ENCODE data around the gene RNF26.
A peak's percentile ranks its signal among the peaks of the same experiment; 100 is the strongest.
"Not testable (repeated sequence)": the region's sequence is repeated elsewhere in the genome, so short reads cannot be mapped to it uniquely, and the experiment has no call there.

RNF26 gene

GRCh38 chr11:119371778-119372182 lies 37.5 kb downstream of the RNF26 start:
- peak; percentile 57 for DNase-seq (ENCODE audit: low read depth)

- no peak for DNase-seq (ENCODE audit: low read depth)
These were observed 38.1 kb downstream of the RNF26 start for GRCh38 chr11:119372260-119373058.

- no peak for DNase-seq (ENCODE audit: low read depth)
These were observed 39.0 kb downstream of the RNF26 start for GRCh38 chr11:119373059-119373920.

- peak; percentile 76 for DNase-seq (ENCODE audit: low read depth)
These were observed 39.7 kb downstream of the RNF26 start for GRCh38 chr11:119373921-119374631.

GRCh38 chr11:119374632-119375336 lies 40.5 kb downstream of the RNF26 start:
- DNase-seq (ENCODE audit: low read depth), result no peak

- DNase-seq (ENCODE audit: low read depth), result peak; percentile 57
These were observed 41.2 kb downstream of the RNF26 start for GRCh38 chr11:119375337-119376196.

GRCh38 chr11:119376197-119376847 lies 42.0 kb downstream of the RNF26 start:
- no peak for DNase-seq (ENCODE audit: low read depth)

GRCh38 chr11:119377112-119377901 lies 43.0 kb downstream of the RNF26 start:
- DNase-seq (ENCODE audit: low read depth), result no peak

GRCh38 chr11:119377961-119378667 lies 43.8 kb downstream of the RNF26 start:
- peak; percentile 39 for DNase-seq (ENCODE audit: low read depth)

- DNase-seq (ENCODE audit: low read depth), result peak; percentile 29
These were observed 44.6 kb downstream of the RNF26 start for GRCh38 chr11:119378851-119379465.

- no peak for DNase-seq (ENCODE audit: low read depth)
These were observed 46.0 kb downstream of the RNF26 start for GRCh38 chr11:119380160-119380826.

GRCh38 chr11:119380827-119381180 lies 46.5 kb downstream of the RNF26 start:
- no peak for DNase-seq (ENCODE audit: low read depth)

GRCh38 chr11:119381181-119381988 lies 47.1 kb downstream of the RNF26 start, which contains the start of gene USP2:
TSS of gene USP2 (minus strand) at chr11:119381690. CDS start at chr11:119373480, 8,210 bp downstream.
- peak; percentile 93 for DNase-seq (ENCODE audit: low read depth)

- DNase-seq (ENCODE audit: low read depth), result no peak
These were observed 47.8 kb downstream of the RNF26 start for GRCh38 chr11:119382101-119382500.

GRCh38 chr11:119382513-119382912 lies 48.2 kb downstream of the RNF26 start:
- DNase-seq (ENCODE audit: low read depth), result not testable (repeated sequence)

- no peak for DNase-seq (ENCODE audit: low read depth)
These were observed 50.0 kb downstream of the RNF26 start for GRCh38 chr11:119384332-119384731.
